WERI-Rb-1 (cell line): ENCODE data around the gene TPD52L2.
"Not testable (repeated sequence)": the region's sequence is repeated elsewhere in the genome, so short reads cannot be mapped to it uniquely, and the experiment has no call there.

Experiments
- DNase-seq: peaks from one replicate; pipeline ENCODE4 v3.0.0-alpha.2; 2020
- H3K27ac ChIP-seq: fragments of 250-450 bp; sonication (Bioruptor Pico); 2 replicates; pipeline ENCODE4 v1.5.1; 2020; ENCODE audit warnings: mild to moderate bottlenecking, moderate library complexity
- H3K27me3 ChIP-seq: fragments of 250-450 bp; sonication (Bioruptor Pico); 2 replicates; pipeline ENCODE4 v1.5.1; 2021; ENCODE audit warnings: mild to moderate bottlenecking, low read depth, moderate library complexity; ENCODE audit not compliant: insufficient read depth, severe bottlenecking
- H3K36me3 ChIP-seq: fragments of 250-450 bp; sonication (Bioruptor Pico); 2 replicates; pipeline ENCODE4 v1.5.1; 2020; ENCODE audit warnings: mild to moderate bottlenecking, moderate library complexity
- H3K4me3 ChIP-seq: 2 replicates; pipeline ENCODE4 v1.5.1; 2011; ENCODE audit warnings: low read depth, mild to moderate bottlenecking, control low read depth, low read length
- H3K9me3 ChIP-seq: fragments of 250-450 bp; sonication (Bioruptor Pico); 2 replicates; pipeline ENCODE4 v1.5.1; 2021; ENCODE audit warnings: mild to moderate bottlenecking, moderate library complexity; ENCODE audit not compliant: severe bottlenecking
- TF ChIP-seq, protein P1 (sequence below): IDR thresholded peaks from 2 replicates; pipeline ENCODE4 v1.5.1; 2011; ENCODE audit warnings: low read depth, mild to moderate bottlenecking, control low read depth, inconsistent platforms, low read length

The TPD52L2 gene

DNA sequence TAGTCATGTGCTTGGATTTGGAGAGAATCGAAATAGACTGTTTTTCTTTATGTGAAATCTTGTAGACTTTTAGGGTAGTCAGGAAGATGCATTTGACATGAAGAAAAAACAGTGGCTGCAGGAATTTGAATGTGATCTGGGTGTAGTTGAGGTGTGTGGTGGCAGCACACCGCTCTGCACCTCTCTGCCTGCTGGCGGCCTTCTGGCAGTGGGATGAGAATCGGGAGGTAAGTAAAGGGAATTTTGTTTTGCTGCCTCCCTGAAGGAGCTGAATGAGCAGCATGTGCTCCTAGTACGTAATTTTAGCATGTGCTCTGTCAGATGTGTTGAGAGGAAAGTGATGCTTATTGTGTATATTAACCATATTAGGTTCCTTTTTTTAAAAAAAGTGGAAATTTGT, 3.2 kb downstream of the TPD52L2 start:
- Histone ChIP-seq H3K27ac (no peak overlapping the region), H3K36me3 (no peaks in the 10 kb centered on the region), H3K4me3 (no peak overlapping the region), H3K27me3 (no peaks in the 10 kb centered on the region), H3K9me3 (no peaks in the 10 kb centered on the region)
- TF ChIP-seq, protein P1, sequence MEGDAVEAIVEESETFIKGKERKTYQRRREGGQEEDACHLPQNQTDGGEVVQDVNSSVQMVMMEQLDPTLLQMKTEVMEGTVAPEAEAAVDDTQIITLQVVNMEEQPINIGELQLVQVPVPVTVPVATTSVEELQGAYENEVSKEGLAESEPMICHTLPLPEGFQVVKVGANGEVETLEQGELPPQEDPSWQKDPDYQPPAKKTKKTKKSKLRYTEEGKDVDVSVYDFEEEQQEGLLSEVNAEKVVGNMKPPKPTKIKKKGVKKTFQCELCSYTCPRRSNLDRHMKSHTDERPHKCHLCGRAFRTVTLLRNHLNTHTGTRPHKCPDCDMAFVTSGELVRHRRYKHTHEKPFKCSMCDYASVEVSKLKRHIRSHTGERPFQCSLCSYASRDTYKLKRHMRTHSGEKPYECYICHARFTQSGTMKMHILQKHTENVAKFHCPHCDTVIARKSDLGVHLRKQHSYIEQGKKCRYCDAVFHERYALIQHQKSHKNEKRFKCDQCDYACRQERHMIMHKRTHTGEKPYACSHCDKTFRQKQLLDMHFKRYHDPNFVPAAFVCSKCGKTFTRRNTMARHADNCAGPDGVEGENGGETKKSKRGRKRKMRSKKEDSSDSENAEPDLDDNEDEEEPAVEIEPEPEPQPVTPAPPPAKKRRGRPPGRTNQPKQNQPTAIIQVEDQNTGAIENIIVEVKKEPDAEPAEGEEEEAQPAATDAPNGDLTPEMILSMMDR, result no peak
- no peak for DNase-seq

DNA sequence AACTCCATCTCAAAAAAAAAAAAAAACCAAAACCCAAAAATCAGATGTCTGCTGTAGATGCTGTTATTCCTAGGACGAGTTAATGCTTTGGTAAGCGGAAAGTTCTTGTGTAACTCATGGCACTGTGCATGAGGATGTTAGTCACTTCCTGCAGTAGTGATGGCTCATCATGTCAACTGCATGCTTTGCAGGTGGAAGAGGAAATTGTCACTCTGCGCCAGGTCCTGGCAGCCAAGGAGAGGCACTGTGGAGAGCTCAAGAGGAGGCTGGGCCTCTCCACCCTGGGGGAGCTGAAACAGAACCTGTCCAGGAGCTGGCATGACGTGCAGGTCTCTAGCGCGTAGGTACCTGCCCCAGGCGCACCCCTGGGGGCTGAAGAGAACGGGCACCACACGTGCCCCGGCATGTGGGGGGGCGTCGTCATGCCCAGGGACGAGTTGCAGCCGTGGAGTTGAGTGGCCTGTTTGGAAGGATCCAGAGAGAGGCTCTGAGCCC, 8.5 kb downstream of the TPD52L2 start:
- Histone ChIP-seq H3K4me3 (no peak overlapping the region), H3K27ac (no peak overlapping the region), H3K9me3 (no peaks in the 10 kb centered on the region), H3K36me3 (no peaks in the 10 kb centered on the region; the same call in 1 of the 2 replicates), H3K27me3 (no peaks in the 10 kb centered on the region)
- no peak for DNase-seq
- TF ChIP-seq, protein P1, result no peak

DNA sequence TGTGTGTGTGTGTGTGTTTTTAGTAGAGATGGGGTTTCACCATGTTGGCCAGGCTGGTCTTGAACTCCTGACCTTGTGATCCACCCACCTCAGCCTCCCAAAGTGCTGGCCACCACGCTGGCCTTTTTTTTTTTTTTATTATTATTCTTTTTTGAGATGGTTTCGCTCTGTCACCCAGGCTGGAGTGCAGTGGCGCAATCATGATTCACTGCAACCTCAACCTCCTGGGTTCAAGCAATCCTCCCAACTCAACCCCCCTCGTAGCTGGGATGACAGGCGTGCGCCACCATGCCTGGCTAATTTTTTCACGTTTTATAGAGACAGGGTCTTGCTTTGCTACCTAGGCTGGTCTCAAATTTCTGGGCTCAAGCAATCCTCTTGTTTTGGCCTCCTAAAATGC, 9.2 kb downstream of the TPD52L2 start:
- H3K36me3 ChIP-seq, H3K27ac ChIP-seq, H3K9me3 ChIP-seq, H3K27me3 ChIP-seq, H3K4me3 ChIP-seq, DNase-seq: not testable (repeated sequence)

DNA sequence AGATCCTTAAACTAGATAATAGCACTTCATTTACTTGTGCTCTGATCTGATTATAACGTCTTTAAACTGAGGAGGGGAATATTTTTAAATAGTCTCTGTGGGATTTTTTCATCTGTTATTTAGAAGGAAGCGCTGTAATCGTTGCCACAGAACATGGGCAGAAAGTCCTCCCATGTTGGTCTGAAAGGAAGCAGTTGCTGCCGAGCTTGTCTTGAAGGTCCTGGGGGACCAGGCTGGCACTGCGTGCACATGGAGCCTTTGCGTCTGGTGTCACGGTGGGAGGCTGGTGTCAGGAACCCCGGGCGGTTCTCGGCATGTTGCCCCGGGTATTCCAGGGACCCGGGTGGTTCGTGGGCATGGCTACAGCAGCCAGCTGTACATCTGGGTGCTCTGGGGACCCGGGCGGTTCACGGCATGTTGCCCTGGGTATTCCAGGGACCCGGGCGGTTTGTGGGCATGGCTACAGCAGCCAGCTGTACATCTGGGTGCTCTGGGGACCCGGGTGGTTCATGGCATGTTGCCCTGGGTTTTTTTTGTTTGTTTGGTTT, 11.5 kb downstream of the TPD52L2 start:
- no peaks in the 10 kb centered on the region for H3K9me3 ChIP-seq
- no peak overlapping the region for H3K4me3 ChIP-seq
- H3K27ac ChIP-seq, result no peak overlapping the region
- DNase-seq, result no peak
- TF ChIP-seq, protein P1, result no peak
- H3K27me3 ChIP-seq, result no peaks in the 10 kb centered on the region
- no peaks in the 10 kb centered on the region; the same call in 1 of the 2 replicates for H3K36me3 ChIP-seq

DNA sequence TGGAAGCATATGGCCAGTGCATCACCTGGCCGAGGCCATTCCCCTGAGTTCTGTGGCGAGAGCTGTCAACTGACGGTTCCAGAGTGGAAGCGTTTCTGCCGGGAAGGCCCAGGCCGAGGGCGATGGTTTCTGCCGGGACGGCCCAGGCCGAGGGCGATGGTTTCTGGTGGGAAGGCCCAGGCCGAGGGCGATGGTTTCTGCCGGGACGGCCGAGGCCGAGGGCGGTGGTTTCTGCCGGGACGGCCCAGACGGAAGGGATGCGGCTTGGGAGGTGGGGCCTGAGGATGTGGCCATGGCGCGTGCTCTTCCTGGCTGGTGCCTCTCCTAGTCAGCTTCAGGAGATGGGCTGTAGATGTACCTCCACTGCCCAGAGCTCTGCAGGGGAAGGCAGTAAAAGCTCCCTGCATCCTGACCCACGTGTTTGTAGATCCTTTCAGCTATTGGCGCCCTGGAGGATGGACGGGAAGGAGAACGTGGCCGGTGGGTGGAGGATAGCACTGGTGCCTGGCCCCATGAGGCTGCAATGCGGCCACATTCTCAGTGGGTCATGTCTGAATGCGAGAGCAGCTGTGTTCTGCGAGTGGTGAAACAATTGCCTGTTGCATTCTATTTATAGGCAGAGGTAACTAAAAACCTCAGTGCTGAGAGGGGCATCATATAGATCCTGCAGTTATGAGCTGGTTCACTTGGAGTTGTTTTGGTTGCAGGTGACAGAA, 12.8 kb downstream of the TPD52L2 start:
- Histone ChIP-seq H3K36me3 (no peaks in the 10 kb centered on the region; the same call in 1 of the 2 replicates), H3K9me3 (no peaks in the 10 kb centered on the region), H3K27me3 (no peaks in the 10 kb centered on the region), H3K27ac (no peak overlapping the region), H3K4me3 (no peak overlapping the region)
- TF ChIP-seq, protein P1, result no peak
- no peak for DNase-seq

DNA sequence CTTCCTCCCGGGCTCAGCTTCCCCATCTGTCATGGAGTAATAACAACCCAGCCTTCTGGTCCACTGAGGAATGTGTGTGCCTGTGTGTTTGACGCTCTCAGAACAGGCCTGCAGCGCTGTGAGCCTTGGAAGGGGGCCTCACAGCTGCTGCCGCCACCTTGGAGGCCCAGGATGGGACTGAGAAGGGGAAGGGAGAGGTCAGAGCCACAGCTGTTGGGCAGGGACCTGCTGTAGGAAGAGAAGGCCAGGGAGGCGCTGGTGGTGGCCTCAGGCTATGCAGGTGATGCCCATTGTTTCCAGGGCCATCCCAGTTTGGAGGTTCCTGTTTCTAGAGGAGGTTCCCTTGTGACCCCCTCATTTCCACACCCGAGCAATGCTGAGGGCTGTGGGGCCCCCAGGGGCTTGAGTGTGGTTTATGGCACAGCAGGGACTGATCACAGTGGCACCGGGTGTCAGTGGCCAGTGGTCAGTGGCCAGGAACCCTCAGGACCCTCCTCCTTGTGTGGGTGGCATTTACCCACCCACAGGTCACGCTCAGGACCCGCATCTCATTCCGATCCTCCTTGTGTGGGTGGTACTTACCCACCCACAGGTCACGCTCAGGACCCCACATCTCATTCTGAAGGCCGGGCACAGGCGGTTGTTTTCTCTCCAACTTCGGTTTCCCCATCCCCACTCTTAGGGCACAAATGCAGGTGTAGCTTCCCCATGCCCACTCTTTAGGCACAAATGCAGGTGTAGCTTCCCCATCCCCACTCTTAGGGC, 14.0 kb downstream of the TPD52L2 start:
- no peak overlapping the region for H3K27ac ChIP-seq
- no peaks in the 10 kb centered on the region for H3K27me3 ChIP-seq
- DNase-seq, result no peak
- no peaks in the 10 kb centered on the region; the same call in 1 of the 2 replicates for H3K36me3 ChIP-seq
- no peaks in the 10 kb centered on the region for H3K9me3 ChIP-seq
- TF ChIP-seq, protein P1, result no peak
- H3K4me3 ChIP-seq, result no peak overlapping the region

DNA sequence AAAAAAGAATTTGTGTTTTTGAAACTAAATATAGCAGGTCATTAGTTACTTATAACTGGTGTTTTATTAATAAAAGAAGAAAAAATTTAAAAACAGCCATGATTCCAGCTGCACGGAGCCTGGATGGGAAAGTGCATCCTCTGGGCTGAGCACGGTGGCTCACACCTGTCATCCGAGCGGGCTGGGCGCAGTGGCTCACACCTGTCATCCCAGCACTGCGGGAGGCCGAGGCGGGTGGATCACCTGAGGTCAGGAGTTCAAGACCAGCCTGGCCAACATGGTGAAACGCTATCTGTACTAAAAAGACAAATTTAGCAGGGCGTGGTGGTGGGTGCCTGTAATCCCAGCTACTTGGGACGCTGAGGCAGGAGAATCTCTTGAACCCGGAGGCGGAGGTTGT, 15.8 kb downstream of the TPD52L2 start:
- H3K27me3 ChIP-seq, H3K36me3 ChIP-seq, DNase-seq, H3K27ac ChIP-seq, H3K4me3 ChIP-seq, H3K9me3 ChIP-seq: not testable (repeated sequence)
